Nephron (organoid): ENCODE measurements around the gene KRTAP5-11.

Source experiments
- H3K27ac Mint-ChIP-seq, 3 experiments: 2 replicates each; pipeline ENCODE4 v1.8.0; 2020; ENCODE audit warnings: mixed read lengths in 3 of 3, mild to moderate bottlenecking in 2 of 3, moderate library complexity in 1 of 3
- H3K27me3 Mint-ChIP-seq: 2 replicates; pipeline ENCODE4 v1.8.0; 2021; ENCODE audit warnings: low read depth, mild to moderate bottlenecking, moderate library complexity, mixed read lengths
- H3K36me3 Mint-ChIP-seq: 2 replicates; pipeline ENCODE4 v1.8.0; 2020; ENCODE audit warnings: low read depth, mixed read lengths
- H3K4me1 Mint-ChIP-seq: 2 replicates; pipeline ENCODE4 v1.8.0; 2020; ENCODE audit warnings: mixed read lengths
- H3K4me3 Mint-ChIP-seq, 3 experiments: 2 replicates each; pipeline ENCODE4 v1.8.0; 2020; ENCODE audit warnings: mild to moderate bottlenecking in 3 of 3, mixed read lengths in 3 of 3, moderate library complexity in 2 of 3
- H3K9me3 Mint-ChIP-seq: 2 replicates; pipeline ENCODE4 v1.8.0; 2020; ENCODE audit warnings: mixed read lengths
- CTCF ChIP-seq, 3 experiments: fragments of 200-600 bp; sonication (generic); IDR thresholded peaks; one replicate each; pipeline ENCODE4 v1.5.0; 2021; ENCODE audit warnings: antibody characterized with exemption in 3 of 3; ENCODE audit not compliant: unreplicated experiment in 3 of 3

Gene KRTAP5-11

GRCh38 chr11:71532036-71532610 lies 50.6 kb downstream of the KRTAP5-11 start:
- Mint-ChIP-seq H3K27me3 (peaks cover 9% of the 10 kb centered on the region), H3K27ac (no peak overlapping the region), H3K4me3 (no peak overlapping the region), H3K4me1 (peaks cover 5% of the 10 kb centered on the region), H3K36me3 (no peaks in the 10 kb centered on the region), H3K9me3 (peaks cover 5% of the 10 kb centered on the region)
- no peak for TF ChIP-seq CTCF (IDR thresholded peaks at IDR 0.05; ENCODE audit: unreplicated experiment in 3 of 3)
